AG04449 (cell line): Measurements from ENCODE around the gene TEKTIP1.

ENCODE experiments used
- CTCF ChIA-PET: fragments of 350-600 bp; formaldehyde crosslinking; extraction: SDS; loops from one replicate; lab custom pipeline; 2021; ENCODE audit warnings: antibody characterized with exemption; lab: Yijun Ruan, JAX
- POLR2A ChIA-PET: fragments of 400-600, 350-600 bp; formaldehyde crosslinking; extraction: SDS; loops from one replicate; lab custom pipeline; 2020; ENCODE audit warnings: antibody characterized with exemption, inconsistent platforms; lab: Yijun Ruan, JAX
- DNase-seq: peaks from one replicate; pipeline ENCODE4 v3.0.0-alpha.2; 2010; ENCODE audit warnings: low read depth, low spot score
- H3K4me3 ChIP-seq: 2 replicates; pipeline ENCODE4 v1.5.1; 2011; ENCODE audit warnings: low read depth, mild to moderate bottlenecking, control low read depth, low read length
- CTCF ChIP-seq: IDR thresholded peaks from one replicate; pipeline ENCODE4 v1.5.1; 2011; ENCODE audit warnings: mild to moderate bottlenecking, moderate library complexity, low read length, control low read depth, inconsistent platforms; ENCODE audit not compliant: insufficient read depth; ENCODE audit errors: missing control alignments

Gene TEKTIP1

GRCh38 chr19:3572132-3572854 is 33.3 kb downstream of the TEKTIP1 start:
- TF ChIP-seq CTCF: no peak
- peak overlapping the region; percentile 65 for H3K4me3 ChIP-seq
- ChIA-PET CTCF (interaction anchor here (0.8 kb wide), 1 partner anchor 27 kb away, joined by 3 read pairs; no protein-coding TSS in a partner anchor), POLR2A (no interaction called here)
- peak; percentile 96 for DNase-seq

GRCh38 chr19:3572855-3573161 is 33.8 kb downstream of the TEKTIP1 start, which contains the start of gene HMG20B:
Gene HMG20B, plus strand, starts transcription at chr19:3572944. Its CDS starts 366 bp downstream, at chr19:3573310.
- peak within 1 kb of the TSS; percentile 82 for H3K4me3 ChIP-seq
- ChIA-PET POLR2A (no interaction called here), CTCF (no interaction called here)
- TF ChIP-seq CTCF: no peak
- no peak for DNase-seq

- DNase-seq: no peak
- no peak for TF ChIP-seq CTCF
- peak overlapping the region; percentile 82 for H3K4me3 ChIP-seq
- CTCF ChIA-PET: no interaction called here
- POLR2A ChIA-PET: no interaction called here
Observed at GRCh38 chr19:3573162-3573857, 34.3 kb downstream of the TEKTIP1 start.

- H3K4me3 ChIP-seq: peak overlapping the region; percentile 82
- ChIA-PET CTCF (interaction anchor here (0.6 to 2.5 kb wide), 2 partner anchors 29 to 496 kb away, joined by 3 to 12 read pairs; no protein-coding TSS in a partner anchor), POLR2A (no interaction called here)
- DNase-seq: peak; percentile 51
- TF ChIP-seq CTCF: no peak
Observed at GRCh38 chr19:3573858-3574637, 35.1 kb downstream of the TEKTIP1 start.

- CTCF ChIA-PET: interaction anchor here (2.5 kb wide), 1 partner anchor 30 kb away, joined by 12 read pairs; no protein-coding TSS in a partner anchor
- no peak overlapping the region for H3K4me3 ChIP-seq
Observed at GRCh38 chr19:3575260-3575741, 36.3 kb downstream of the TEKTIP1 start.

More at GRCh38 chr19:3575260-3575741, 36.3 kb downstream of the TEKTIP1 start:
- POLR2A ChIA-PET: no interaction called here
- TF ChIP-seq CTCF: peak; percentile 20
- DNase-seq: no peak
